Measurements from ENCODE around the gene MYCBPAP.
"Not testable (repeated sequence)": the region's sequence is repeated elsewhere in the genome, so short reads cannot be mapped to it uniquely, and the experiment has no call there.

MYCBPAP gene

GRCh38 chr17:50468304-50469207, 39.7 kb upstream of the MYCBPAP start, which contains the start of gene CHAD:
TSS of gene CHAD (minus strand) at chr17:50468880. CDS start at chr17:50468813, 67 bp downstream.
- H3K4me3 ChIP-seq (ENCODE audit: low read depth, low read length), result no peak within 1 kb of the TSS
- TF ChIP-seq CTCF (IDR thresholded peaks at IDR 0.05; ENCODE audit: borderline replicate concordance, insufficient read depth, low read depth, low read length), result no peak

- TF ChIP-seq CTCF (IDR thresholded peaks at IDR 0.05; ENCODE audit: borderline replicate concordance, insufficient read depth, low read depth, low read length), result no peak
- H3K4me3 ChIP-seq (ENCODE audit: low read depth, low read length), result no peak overlapping the region
These were observed 39.0 kb upstream of the MYCBPAP start for GRCh38 chr17:50469208-50469605.

- H3K4me3 ChIP-seq (ENCODE audit: low read depth, low read length), result no peak overlapping the region
- no peak for TF ChIP-seq CTCF (IDR thresholded peaks at IDR 0.05; ENCODE audit: borderline replicate concordance, insufficient read depth, low read depth, low read length)
These were observed 38.5 kb upstream of the MYCBPAP start for GRCh38 chr17:50469671-50470305.

GRCh38 chr17:50470426-50470825, 37.8 kb upstream of the MYCBPAP start:
- H3K4me3 ChIP-seq (ENCODE audit: low read depth, low read length), result no peak overlapping the region
- TF ChIP-seq CTCF (IDR thresholded peaks at IDR 0.05; ENCODE audit: borderline replicate concordance, insufficient read depth, low read depth, low read length), result no peak

- no peak for TF ChIP-seq CTCF (IDR thresholded peaks at IDR 0.05; ENCODE audit: borderline replicate concordance, insufficient read depth, low read depth, low read length)
- no peak overlapping the region for H3K4me3 ChIP-seq (ENCODE audit: low read depth, low read length)
These were observed 37.0 kb upstream of the MYCBPAP start for GRCh38 chr17:50471009-50471905.

- H3K4me3 ChIP-seq (ENCODE audit: low read depth, low read length), result no peak overlapping the region
- TF ChIP-seq CTCF (IDR thresholded peaks at IDR 0.05; ENCODE audit: borderline replicate concordance, insufficient read depth, low read depth, low read length), result no peak
These were observed 36.0 kb upstream of the MYCBPAP start for GRCh38 chr17:50472286-50472685.

- not testable (repeated sequence) for H3K4me3 ChIP-seq (ENCODE audit: low read depth, low read length)
These were observed 35.5 kb upstream of the MYCBPAP start for GRCh38 chr17:50472761-50473161.

Measured in GM12875 (cell line).